Non-pigmented ciliary epithelial cell (primary cell): ENCODE results near the gene THSD7B.

Experiments used
- DNase-seq: peaks from one replicate; pipeline ENCODE4 v3.0.0-alpha.2; 2010; ENCODE audit warnings: low read depth

THSD7B gene

GRCh38 chr2:137387044-137387443 lies 621.7 kb downstream of the THSD7B start:
- no peak for DNase-seq

DNA sequence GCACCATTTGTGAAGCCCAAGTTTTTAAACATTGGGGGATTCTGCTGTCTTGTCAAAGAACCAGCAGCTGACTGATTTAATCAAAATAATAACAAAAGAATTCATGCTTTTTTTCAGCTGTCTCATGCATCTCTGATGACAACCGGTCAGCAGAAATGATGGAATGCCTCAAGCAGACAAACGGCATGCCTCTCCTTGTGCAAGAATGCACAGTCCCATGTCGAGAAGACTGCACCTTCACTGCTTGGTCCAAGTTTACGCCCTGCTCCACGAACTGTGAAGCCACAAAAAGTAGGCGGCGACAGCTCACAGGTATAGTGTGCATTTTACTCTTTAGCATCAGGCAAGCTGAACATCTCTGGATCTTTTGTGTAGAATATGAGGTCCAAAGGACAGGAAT lies 640.2 kb downstream of the THSD7B start:
- DNase-seq: no peak

DNA sequence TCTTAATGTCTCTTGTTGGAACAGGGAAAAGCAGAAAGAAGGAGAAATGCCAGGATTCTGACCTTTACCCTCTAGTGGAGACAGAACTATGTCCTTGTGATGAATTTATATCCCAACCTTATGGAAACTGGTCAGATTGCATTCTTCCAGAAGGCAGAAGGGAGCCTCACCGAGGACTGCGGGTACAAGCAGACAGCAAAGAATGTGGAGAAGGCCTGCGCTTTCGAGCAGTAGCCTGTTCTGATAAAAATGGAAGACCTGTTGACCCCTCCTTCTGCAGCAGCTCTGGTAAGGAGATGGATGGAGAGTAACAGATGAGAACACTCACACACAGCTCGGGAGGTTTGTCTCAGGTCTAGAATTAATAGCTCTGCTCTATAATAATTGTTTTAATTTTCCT lies 646.2 kb downstream of the THSD7B start:
- DNase-seq: no peak

- DNase-seq: no peak
Measured at GRCh38 chr2:137420744-137421143, 655.4 kb downstream of the THSD7B start.

GRCh38 chr2:137435162-137435561 lies 669.8 kb downstream of the THSD7B start:
- no peak for DNase-seq

GRCh38 chr2:137437386-137437785 lies 672.0 kb downstream of the THSD7B start:
- no peak for DNase-seq

DNA sequence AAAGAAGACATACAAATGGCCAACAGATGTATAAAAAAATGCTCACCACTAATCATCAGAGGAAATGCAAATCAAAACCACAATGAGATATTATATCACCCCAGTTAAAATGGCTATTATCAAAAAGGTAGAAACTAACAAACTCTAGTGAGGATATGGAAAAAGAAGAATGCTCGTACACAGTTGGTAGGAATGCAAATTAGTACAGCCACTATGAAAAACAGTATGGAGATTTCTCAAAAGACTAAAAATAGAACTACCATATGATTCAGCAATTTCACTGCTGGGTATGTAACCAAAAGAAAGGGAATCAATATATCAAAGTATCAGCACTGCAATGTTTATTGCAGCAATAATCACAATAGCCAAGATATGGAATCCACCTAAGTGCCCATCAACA lies 679.6 kb downstream of the THSD7B start:
- no peak for DNase-seq

DNA sequence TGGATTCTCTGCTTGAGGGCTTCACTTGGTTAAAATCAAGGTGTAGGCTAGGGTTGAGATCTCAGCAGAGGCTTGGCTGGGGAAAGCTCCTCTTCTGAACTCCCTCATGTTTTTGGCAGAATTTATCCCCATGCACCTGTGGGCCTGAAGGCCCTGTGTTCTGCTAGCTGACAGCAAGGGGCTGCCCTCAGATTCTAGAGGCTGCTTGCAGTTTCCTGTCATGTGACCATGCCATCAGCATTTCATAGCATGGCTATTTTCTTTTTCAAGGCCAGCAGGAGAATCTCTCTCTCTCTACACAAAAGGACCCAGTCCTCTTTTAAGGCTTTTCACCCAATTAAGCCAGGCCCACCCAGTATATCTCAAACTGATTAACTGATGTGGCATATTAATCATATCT lies 684.1 kb downstream of the THSD7B start:
- no peak for DNase-seq

DNA sequence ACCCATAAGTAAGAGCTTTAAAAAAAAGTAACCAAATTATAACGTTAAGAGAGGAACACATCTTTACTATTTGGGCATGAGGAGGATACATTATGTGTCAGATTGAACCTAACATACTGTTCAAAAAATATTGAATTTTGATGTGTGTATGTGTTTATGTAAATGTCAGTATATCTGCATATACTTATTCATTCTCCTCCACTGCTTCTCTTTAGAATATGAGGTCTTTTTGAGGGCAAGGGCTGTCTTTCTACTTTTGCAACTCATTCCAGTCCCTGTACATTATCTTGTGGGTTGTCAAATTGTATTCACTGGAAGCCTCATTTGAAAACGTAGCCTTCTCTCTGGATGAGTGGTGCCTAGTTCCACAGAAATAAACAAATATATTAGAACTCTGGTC lies 689.5 kb downstream of the THSD7B start:
- DNase-seq: no peak

- peak; percentile 5 for DNase-seq
Measured at GRCh38 chr2:137467246-137467862, 702.0 kb downstream of the THSD7B start.

GRCh38 chr2:137493261-137493660 lies 727.9 kb downstream of the THSD7B start:
- DNase-seq: no peak

GRCh38 chr2:137500599-137500998 lies 735.3 kb downstream of the THSD7B start:
- no peak for DNase-seq

DNA sequence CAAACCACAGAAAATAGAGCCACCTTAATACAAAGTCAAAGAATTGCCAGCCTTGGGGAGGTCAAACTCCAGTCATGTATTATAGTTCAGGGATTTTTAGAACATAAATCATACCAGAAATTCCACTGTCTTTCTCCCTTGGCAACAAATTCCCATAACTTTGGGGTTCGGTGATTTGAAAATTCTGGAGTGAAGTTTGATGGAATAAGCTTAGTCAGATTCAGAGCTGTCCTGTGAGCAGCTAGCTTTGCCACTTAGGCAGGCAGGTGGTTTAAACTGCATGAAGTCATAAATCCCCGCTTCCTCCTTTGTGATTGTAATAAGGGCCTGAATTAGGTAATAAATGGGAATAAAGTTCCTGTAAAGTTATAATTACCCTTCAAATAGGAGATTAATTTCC lies 741.9 kb downstream of the THSD7B start:
- DNase-seq: no peak

DNA sequence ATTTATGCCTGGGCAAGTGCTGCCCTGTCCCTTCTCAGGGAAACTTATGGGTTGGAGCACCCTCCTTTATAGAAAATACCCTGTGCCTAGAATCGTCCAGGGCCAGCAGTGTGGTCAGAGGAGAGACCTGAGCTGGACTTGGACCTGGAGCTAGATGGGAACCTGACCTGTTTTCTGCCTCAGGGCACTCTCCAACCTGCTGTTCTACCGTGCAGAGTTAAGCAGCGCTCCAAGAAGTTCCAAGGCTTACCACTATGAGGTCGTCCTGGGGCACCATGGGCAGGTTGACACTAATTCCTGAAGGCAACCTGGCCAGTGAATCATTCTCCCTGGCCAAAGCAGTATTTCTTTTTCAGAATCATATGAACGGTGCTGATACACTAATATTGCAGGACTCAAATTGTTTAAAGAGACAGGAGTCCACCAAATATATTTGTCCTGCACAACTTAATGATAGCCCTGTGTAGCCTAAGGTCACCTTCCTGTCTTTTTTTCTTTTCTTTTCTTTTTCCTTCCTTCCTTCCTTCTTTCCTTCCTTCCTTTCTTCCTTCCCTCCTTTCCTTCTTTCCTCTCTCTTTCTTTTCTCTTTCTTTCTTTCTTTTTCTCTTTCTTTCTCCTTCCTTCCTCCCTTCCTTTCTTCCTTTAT lies 743.5 kb downstream of the THSD7B start:
- DNase-seq: no peak

DNA sequence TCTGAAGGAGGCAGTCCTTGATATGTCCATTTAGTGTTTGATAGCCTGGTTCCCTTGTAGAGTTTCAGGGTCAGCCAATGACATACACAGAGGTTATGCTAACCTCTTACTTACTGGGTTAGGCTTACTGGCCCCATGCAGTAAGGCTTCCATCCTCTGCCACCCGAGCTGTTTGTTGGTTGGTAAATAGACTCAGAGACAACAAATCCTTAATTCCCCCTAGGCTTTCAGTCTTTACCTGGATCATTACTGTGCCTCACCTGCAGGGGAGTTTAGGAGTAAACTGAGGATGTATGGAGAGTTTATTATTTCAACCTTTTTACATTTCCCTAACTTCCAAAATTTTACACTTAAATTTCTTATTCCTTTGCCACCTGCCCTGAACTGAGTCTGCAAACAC lies 746.2 kb downstream of the THSD7B start:
- DNase-seq: no peak

DNA sequence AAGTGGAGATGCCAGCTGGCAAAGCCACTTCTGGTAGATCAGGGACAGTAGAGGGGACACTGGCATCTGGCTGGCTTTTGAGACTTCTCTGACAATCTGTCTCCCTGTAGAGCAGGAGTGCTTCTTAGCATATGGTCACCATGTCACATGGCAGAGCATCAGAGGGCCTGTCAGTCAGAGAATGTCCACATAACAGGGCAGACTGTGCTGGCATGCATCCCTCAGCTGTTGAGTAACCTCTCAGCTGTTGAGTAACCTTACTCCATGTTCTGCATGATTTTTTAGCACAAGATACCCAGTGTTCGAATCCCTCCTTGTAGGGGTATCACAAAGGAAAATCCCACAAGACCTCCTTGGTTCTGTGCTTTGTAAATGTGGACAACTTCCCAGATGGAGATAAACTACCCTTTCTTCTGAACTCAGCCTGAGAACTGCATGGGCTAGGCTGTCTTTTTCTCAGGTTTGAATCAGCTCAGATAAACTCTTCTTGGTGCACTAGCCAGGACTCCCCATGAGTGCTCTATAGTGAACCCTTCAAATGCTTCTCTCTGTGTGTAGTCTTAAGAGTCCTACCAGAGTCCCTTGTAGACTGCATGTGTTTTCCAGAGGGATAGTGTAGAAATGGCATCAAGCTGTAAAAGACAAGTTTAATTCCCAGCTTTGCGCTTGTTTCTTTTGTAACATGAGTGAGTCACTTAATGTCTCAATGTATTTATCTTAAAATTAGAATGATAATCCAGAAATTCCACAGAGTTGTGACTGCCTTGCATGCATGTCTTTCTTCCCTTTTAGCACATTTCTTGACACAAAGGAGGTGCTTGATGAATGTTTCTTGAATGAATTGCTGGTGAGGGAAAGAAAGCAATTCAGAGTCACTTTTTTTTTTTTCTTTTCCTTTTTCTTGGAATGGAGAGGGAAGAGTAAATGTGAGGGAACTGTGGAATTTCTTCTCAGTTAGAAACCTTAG lies 756.6 kb downstream of the THSD7B start:
- no peak for DNase-seq

- no peak for DNase-seq
Measured at GRCh38 chr2:137522620-137523011, 757.3 kb downstream of the THSD7B start.

DNA sequence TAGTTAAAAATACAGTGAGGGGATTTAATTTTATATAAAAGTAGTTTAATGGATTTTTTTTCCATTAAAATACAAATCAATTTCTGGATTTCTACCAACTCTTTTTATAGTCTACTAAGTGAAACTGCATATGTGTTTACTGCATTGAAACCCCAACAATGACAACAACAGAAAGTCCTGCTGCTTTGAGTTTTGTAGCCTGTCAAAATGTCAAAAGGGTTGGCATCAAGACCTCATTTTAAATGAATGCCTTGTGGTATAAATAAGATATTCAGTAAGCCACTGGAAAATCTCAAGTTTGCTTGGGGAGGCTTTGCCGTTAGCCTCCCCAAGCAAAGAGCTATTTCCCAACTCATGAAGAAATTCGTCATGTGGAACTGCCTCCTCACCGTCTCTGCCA lies 758.6 kb downstream of the THSD7B start:
- no peak for DNase-seq

GRCh38 chr2:137525132-137525531 lies 759.8 kb downstream of the THSD7B start:
- no peak for DNase-seq

DNA sequence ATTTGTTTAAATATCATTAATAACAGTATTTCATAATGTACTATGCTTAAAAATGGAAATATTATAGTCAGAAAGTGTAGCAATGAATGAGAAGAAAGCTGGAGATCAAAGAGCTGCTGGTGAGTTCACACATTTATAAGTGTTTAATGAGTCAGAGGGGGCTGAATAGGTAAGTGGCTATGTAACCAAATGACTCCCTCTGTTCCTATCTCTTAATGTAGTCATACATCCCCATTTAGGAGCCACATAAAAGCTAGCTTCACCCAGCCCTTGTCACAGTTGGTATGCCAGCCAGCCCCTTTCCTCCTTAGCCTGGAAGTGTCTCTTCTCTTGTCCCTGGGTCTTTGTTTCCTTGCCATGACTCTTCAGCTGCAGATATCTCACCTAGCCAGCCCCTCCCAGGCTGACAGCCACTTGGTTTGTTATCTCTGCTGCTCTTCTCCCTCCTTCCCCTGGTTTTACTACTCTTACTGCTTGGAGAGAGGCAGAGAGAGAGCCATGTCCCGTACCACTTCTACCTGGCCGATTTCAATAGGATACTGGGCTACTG lies 760.4 kb downstream of the THSD7B start:
- DNase-seq: no peak

- no peak for DNase-seq
Measured at GRCh38 chr2:137535897-137536296, 770.6 kb downstream of the THSD7B start.

- no peak for DNase-seq
Measured at GRCh38 chr2:137539336-137539735, 774.0 kb downstream of the THSD7B start.

DNA sequence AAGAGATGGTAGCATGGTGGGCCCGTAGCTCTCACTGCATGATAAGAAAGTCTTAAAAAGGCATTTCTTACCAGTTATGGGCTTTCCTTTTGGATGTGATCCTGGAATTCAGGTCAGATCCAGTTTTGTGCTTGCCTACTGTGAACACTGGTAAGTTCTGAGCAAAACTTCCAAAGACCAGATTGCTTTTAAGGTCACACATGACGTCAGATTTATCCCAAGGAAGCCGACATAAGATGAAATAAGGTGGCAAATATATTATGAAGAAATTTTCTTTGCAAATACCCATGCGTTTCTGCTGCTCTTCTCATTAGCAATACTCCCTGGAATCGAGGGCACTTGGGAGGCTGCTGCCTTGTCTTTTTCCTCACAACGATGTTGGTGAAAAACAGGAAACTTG lies 782.5 kb downstream of the THSD7B start:
- no peak for DNase-seq
